Activated B cell treated with CpG ODN at 0.5 μM for 24 hours (primary cell): ENCODE measurements around the gene TOGARAM2. TPM values are rescaled to one million over a fixed set of nuclear protein-coding genes. Genes with fewer than 3 reads are reported as not detected.

Experiments
- ATAC-seq: fragments of 200-7000 bp; cut with Tn5 transposase; one replicate; pipeline ENCODE4 v1.10.0; 2021; ENCODE audit warnings: low read depth, mild to moderate bottlenecking, moderate library complexity
- CTCF ChIA-PET: fragments of 350-600 bp; sonication (Branson Sonifier 250); formaldehyde crosslinking; loops from one replicate; lab custom pipeline; 2021; ENCODE audit warnings: antibody characterized with exemption; lab: Charles Lee
- POLR2A ChIA-PET: fragments of 350-600 bp; sonication (Branson Sonifier 250); formaldehyde crosslinking; loops from one replicate; lab custom pipeline; 2021; ENCODE audit warnings: antibody characterized with exemption; lab: Charles Lee
- DNase-seq: peaks from one replicate; pipeline ENCODE4 v3.0.0; 2022
- H3K27ac Mint-ChIP-seq: one replicate; pipeline ENCODE4 v1.8.0; 2020; ENCODE audit warnings: mixed read lengths
- H3K27me3 Mint-ChIP-seq: one replicate; pipeline ENCODE4 v1.8.0; 2021; ENCODE audit warnings: mixed read lengths
- H3K36me3 Mint-ChIP-seq: one replicate; pipeline ENCODE4 v1.8.0; 2021; ENCODE audit warnings: low read depth, mixed read lengths
- H3K4me1 Mint-ChIP-seq: one replicate; pipeline ENCODE4 v1.8.0; 2021; ENCODE audit warnings: mixed read lengths
- H3K4me3 Mint-ChIP-seq: one replicate; pipeline ENCODE4 v1.8.0; 2020; ENCODE audit warnings: mild to moderate bottlenecking, mixed read lengths
- H3K9me3 Mint-ChIP-seq: one replicate; pipeline ENCODE4 v1.8.0; 2020; ENCODE audit warnings: mixed read lengths
- CTCF ChIP-seq: fragments of 200-600 bp; IDR thresholded peaks from one replicate; pipeline ENCODE4 v1.8.0; 2022; ENCODE audit warnings: antibody characterized with exemption, mild to moderate bottlenecking
- intact Hi-C: fragments of 100-400 bp; cut with micrococcal nuclease; formaldehyde crosslinking; loops from one replicate; pipeline ENCODE4 v1.15.1; 2024
- total RNA-seq: library from RNA; stranded (reverse); gene quantifications from 2 replicates; pipeline ENCODE4 v1.2.3, GENCODE V29; 2022

TOGARAM2 gene
- total RNA-seq, 1 donor from 2014 or later: not detected

- TF ChIP-seq CTCF: no peak
- intact Hi-C loops: no loop called here
- Mint-ChIP-seq H3K4me3 (no peak overlapping the region), H3K36me3 (no peaks in the 10 kb centered on the region), H3K27me3 (peaks cover 3% of the 10 kb centered on the region), H3K27ac (no peak overlapping the region), H3K9me3 (no peaks in the 10 kb centered on the region), H3K4me1 (peaks cover 2% of the 10 kb centered on the region)
- DNase-seq (no peak), ATAC-seq (no peak)
- ChIA-PET CTCF (no interaction called here), POLR2A (no interaction called here)
These were observed 89.4 kb downstream of the TOGARAM2 start for GRCh38 chr2:29070526-29070925.

GRCh38 chr2:29071032-29071975 is 90.2 kb downstream of the TOGARAM2 start:
- Mint-ChIP-seq H3K4me3 (no peak overlapping the region), H3K36me3 (no peaks in the 10 kb centered on the region), H3K27ac (no peak overlapping the region), H3K27me3 (peaks cover 3% of the 10 kb centered on the region), H3K9me3 (no peaks in the 10 kb centered on the region), H3K4me1 (peaks cover 2% of the 10 kb centered on the region)
- ATAC-seq: no peak
- intact Hi-C loops: no loop called here
- no peak for DNase-seq
- CTCF ChIA-PET: no interaction called here
- POLR2A ChIA-PET: no interaction called here
- TF ChIP-seq CTCF: no peak

- Mint-ChIP-seq H3K27ac (no peak overlapping the region), H3K36me3 (no peaks in the 10 kb centered on the region), H3K9me3 (no peaks in the 10 kb centered on the region), H3K4me3 (no peak overlapping the region), H3K4me1 (peaks cover 2% of the 10 kb centered on the region), H3K27me3 (peaks cover 3% of the 10 kb centered on the region)
- CTCF ChIA-PET: no interaction called here
- intact Hi-C loops: no loop called here
- ATAC-seq (no peak), DNase-seq (no peak)
- no peak for TF ChIP-seq CTCF
- POLR2A ChIA-PET: no interaction called here
These were observed 91.2 kb downstream of the TOGARAM2 start for GRCh38 chr2:29072251-29072650.

GRCh38 chr2:29072971-29073725 is 92.0 kb downstream of the TOGARAM2 start:
- Mint-ChIP-seq H3K27me3 (peaks cover 3% of the 10 kb centered on the region), H3K4me3 (no peak overlapping the region), H3K36me3 (no peaks in the 10 kb centered on the region), H3K9me3 (peaks cover 7% of the 10 kb centered on the region), H3K4me1 (peaks cover 2% of the 10 kb centered on the region), H3K27ac (no peak overlapping the region)
- no peak for DNase-seq
- ATAC-seq: no peak
- no peak for TF ChIP-seq CTCF
- ChIA-PET POLR2A (no interaction called here), CTCF (no interaction called here)
- intact Hi-C loops: no loop called here

GRCh38 chr2:29073933-29074332 is 92.8 kb downstream of the TOGARAM2 start:
- Mint-ChIP-seq H3K27ac (no peak overlapping the region), H3K4me3 (no peak overlapping the region), H3K9me3 (peaks cover 9% of the 10 kb centered on the region), H3K27me3 (peaks cover 2% of the 10 kb centered on the region), H3K36me3 (no peaks in the 10 kb centered on the region), H3K4me1 (peaks cover 2% of the 10 kb centered on the region)
- no peak for ATAC-seq
- TF ChIP-seq CTCF: no peak
- intact Hi-C loops: no loop called here
- ChIA-PET CTCF (no interaction called here), POLR2A (no interaction called here)
- DNase-seq: no peak
